SU-DHL-6 (cell line): Measurements from ENCODE around the gene HOXA7.

ENCODE experiments used
- CTCF ChIP-seq: fragments of 200-600 bp; sonication (generic); IDR thresholded peaks from one replicate; pipeline ENCODE4 v1.5.1; 2017; ENCODE audit warnings: antibody characterized with exemption, mild to moderate bottlenecking, low read length, moderate library complexity; ENCODE audit not compliant: insufficient read depth, poor library complexity, severe bottlenecking
- EZH2phosphoT487 ChIP-seq: fragments of 200-600 bp; sonication (generic), shearing (Covaris generic); conservative IDR thresholded peaks from 2 replicates; pipeline ENCODE4 v1.6.1; 2018; ENCODE audit warnings: mild to moderate bottlenecking, antibody characterized with exemption, low read length, moderate library complexity, mixed read lengths

GRCh38 chr7:27137640-27138315 is 18.7 kb downstream of the HOXA7 start:
- TF ChIP-seq CTCF (no peak), EZH2phosphoT487 (no peak)
